GM23338 (cell line): ENCODE measurements around the gene PARP12. TPM values are rescaled to one million over a fixed set of nuclear protein-coding genes. Genes with fewer than 3 reads are reported as not detected.

Experiments used
- ATAC-seq: fragments of 200-7000 bp; cut with Tn5 transposase; 3 replicates; pipeline ENCODE4 v1.9.1; 2020
- DNase-seq: peaks from one replicate; pipeline ENCODE4 v3.0.0-alpha.2; 2015; ENCODE audit warnings: low spot score
- H2AFZ ChIP-seq: fragments of 200-600 bp; sonication (generic); 2 replicates; pipeline ENCODE4 v1.8.0; 2016; ENCODE audit warnings: antibody characterized with exemption, mild to moderate bottlenecking, moderate library complexity
- H3F3A ChIP-seq: fragments of 200-600 bp; sonication (generic); replicated peaks from 2 replicates; pipeline ENCODE4 v1.8.0; 2017; ENCODE audit warnings: antibody characterized with exemption, mixed run types, low read depth
- H3K27ac ChIP-seq: fragments of 200-600 bp; sonication (generic); 2 replicates; pipeline ENCODE4 v1.6.1; 2016; ENCODE audit warnings: low read depth
- H3K27me3 ChIP-seq: fragments of 200-600 bp; sonication (generic); 2 replicates; pipeline ENCODE4 v1.8.0; 2016; ENCODE audit warnings: mild to moderate bottlenecking, mixed run types, moderate library complexity; ENCODE audit not compliant: insufficient read depth
- H3K36me3 ChIP-seq: fragments of 200-600 bp; sonication (generic); 2 replicates; pipeline ENCODE4 v1.8.0; 2016; ENCODE audit warnings: mild to moderate bottlenecking; ENCODE audit not compliant: insufficient read depth
- H3K4me1 ChIP-seq: fragments of 200-600 bp; sonication (generic); 2 replicates; pipeline ENCODE4 v1.8.0; 2016; ENCODE audit warnings: mild to moderate bottlenecking, moderate library complexity; ENCODE audit not compliant: insufficient read depth
- H3K4me2 ChIP-seq: fragments of 200-600 bp; sonication (generic); 2 replicates; pipeline ENCODE4 v1.7.1; 2017; ENCODE audit warnings: mixed run types
- H3K4me3 ChIP-seq: fragments of 200-600 bp; sonication (generic); 2 replicates; pipeline ENCODE4 v1.6.1; 2016; ENCODE audit warnings: mixed run types
- H3K79me2 ChIP-seq: fragments of 200-600 bp; sonication (generic); replicated peaks from 2 replicates; pipeline ENCODE4 v1.8.0; 2017; ENCODE audit warnings: mild to moderate bottlenecking; ENCODE audit not compliant: insufficient read depth
- H3K9me2 ChIP-seq: fragments of 200-600 bp; sonication (generic); 2 replicates; pipeline ENCODE4 v1.8.0; 2017; ENCODE audit not compliant: insufficient read depth
- H4K20me1 ChIP-seq: fragments of 200-600 bp; sonication (generic); replicated peaks from 2 replicates; pipeline ENCODE4 v1.8.0; 2017; ENCODE audit warnings: mild to moderate bottlenecking; ENCODE audit not compliant: insufficient read depth
- H3K27ac Mint-ChIP-seq: 2 replicates; pipeline ENCODE4 v1.8.0; 2020; ENCODE audit warnings: inconsistent platforms, mild to moderate bottlenecking, moderate library complexity, mixed read lengths
- H3K27me3 Mint-ChIP-seq: 3 replicates; pipeline ENCODE4 v1.8.0; 2022; ENCODE audit warnings: low read depth, mild to moderate bottlenecking, moderate library complexity, mixed read lengths, inconsistent platforms; ENCODE audit not compliant: insufficient read depth, poor library complexity
- H3K36me3 Mint-ChIP-seq: 3 replicates; pipeline ENCODE4 v1.8.0; 2021; ENCODE audit warnings: low read depth, mild to moderate bottlenecking, inconsistent platforms, moderate library complexity, mixed read lengths
- H3K4me1 Mint-ChIP-seq: 3 replicates; pipeline ENCODE4 v1.8.0; 2020; ENCODE audit warnings: mild to moderate bottlenecking, inconsistent platforms, mixed read lengths
- H3K4me3 Mint-ChIP-seq: 3 replicates; pipeline ENCODE4 v1.8.0; 2021; ENCODE audit warnings: moderate library complexity, mild to moderate bottlenecking, inconsistent platforms, mixed read lengths
- H3K9me3 Mint-ChIP-seq: 3 replicates; pipeline ENCODE4 v1.8.0; 2020; ENCODE audit warnings: moderate library complexity, mild to moderate bottlenecking, inconsistent platforms, mixed read lengths
- CREB1 ChIP-seq: fragments of 250-450 bp; sonication (Bioruptor Pico); IDR thresholded peaks from 2 replicates; pipeline ENCODE4 v1.5.0; 2020; ENCODE audit warnings: low read depth, mild to moderate bottlenecking, moderate library complexity
- EZH2 ChIP-seq: fragments of 200-600 bp; sonication (generic); IDR thresholded peaks from one replicate; pipeline ENCODE4 v1.8.0; 2017; ENCODE audit warnings: antibody characterized with exemption, mild to moderate bottlenecking, low read depth; ENCODE audit not compliant: unreplicated experiment
- EZH2phosphoT487 ChIP-seq: fragments of 200-600 bp; sonication (generic); IDR thresholded peaks from one replicate; pipeline ENCODE4 v1.8.1; 2018; ENCODE audit warnings: antibody characterized with exemption; ENCODE audit not compliant: unreplicated experiment
- JUNB ChIP-seq: IDR thresholded peaks from one replicate; pipeline ENCODE4 v1.6.1; 2016; ENCODE audit warnings: antibody characterized with exemption; ENCODE audit not compliant: unreplicated experiment
- NANOG ChIP-seq: IDR thresholded peaks from 2 replicates; pipeline ENCODE4 v1.6.1; 2016; ENCODE audit warnings: antibody characterized with exemption, borderline replicate concordance
- POLR2AphosphoS5 ChIP-seq: IDR thresholded peaks from 2 replicates; pipeline ENCODE4 v1.6.1; 2016; ENCODE audit warnings: antibody characterized with exemption, low read depth
- REST ChIP-seq: IDR thresholded peaks from one replicate; pipeline ENCODE4 v1.6.1; 2018; ENCODE audit warnings: antibody characterized with exemption; ENCODE audit not compliant: unreplicated experiment
- STAT1 ChIP-seq: IDR thresholded peaks from one replicate; pipeline ENCODE4 v1.6.1; 2016; ENCODE audit warnings: antibody characterized with exemption; ENCODE audit not compliant: unreplicated experiment
- ZNF114 ChIP-seq: fragments of 250-450 bp; sonication (Bioruptor Pico); IDR thresholded peaks from 2 replicates; pipeline ENCODE4 v1.5.0; 2020; ENCODE audit warnings: mild to moderate bottlenecking, moderate library complexity
- ZNF331 ChIP-seq: fragments of 250-450 bp; sonication (Bioruptor Pico); IDR thresholded peaks from 2 replicates; pipeline ENCODE4 v1.5.0; 2020; ENCODE audit warnings: low read depth, mild to moderate bottlenecking, moderate library complexity
- polyA plus RNA-seq: library from polyadenylated mRNA; unstranded; fragments of >200 nt; fragmentation: Nextera tagmentation; extraction: Ambion mirVana; gene quantifications from 2 replicates; pipeline ENCODE4 v1.2.1, GENCODE V29; 2016
- total RNA-seq: library from RNA; depleted of rRNA; stranded (reverse); fragments of >200 nt; shearing (Covaris generic); gene quantifications from 2 replicates; pipeline ENCODE4 v1.2.3, GENCODE V29; 2014
- TF ChIP-seq, protein P1 (sequence below), 2 experiments: fragments of 200-600 bp in 1 of 2; sonication (generic) in 1 of 2; conservative IDR thresholded peaks; 2 replicates each; pipeline versions ENCODE4 v1.5.1 to v1.6.1; 2016 to 2017; ENCODE audit warnings: antibody characterized with exemption in 2 of 2, low read depth in 2 of 2, mild to moderate bottlenecking in 2 of 2, moderate library complexity in 1 of 2
- TF ChIP-seq, protein P2 (sequence below): IDR thresholded peaks from 2 replicates; pipeline ENCODE4 v1.6.1; 2016; ENCODE audit warnings: antibody characterized with exemption

The PARP12 gene
- total and polyA plus RNA-seq, 2 experiments from 2014 or later = 2.7 to 10.3 TPM

DNA sequence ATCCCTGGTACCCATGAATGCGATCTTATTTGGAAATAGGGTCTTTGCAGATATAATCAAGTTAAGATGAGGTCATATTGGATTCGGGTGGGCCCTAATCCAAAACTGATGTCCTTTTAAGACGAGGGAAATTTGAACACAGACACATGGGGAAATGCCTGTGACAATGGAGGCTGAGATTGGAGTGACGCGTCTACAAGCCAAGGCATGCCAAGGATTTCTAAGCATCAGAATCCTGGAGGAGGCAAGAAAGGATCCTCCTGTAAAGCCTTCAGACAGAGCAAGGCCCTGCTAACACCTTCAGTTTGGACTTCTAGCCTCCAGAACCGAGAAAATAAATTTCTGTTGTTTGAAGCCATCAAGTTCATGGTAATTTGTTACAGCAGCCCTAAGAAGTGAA is 18.5 kb downstream of the PARP12 start (continued):
- TF ChIP-seq, protein P1, sequence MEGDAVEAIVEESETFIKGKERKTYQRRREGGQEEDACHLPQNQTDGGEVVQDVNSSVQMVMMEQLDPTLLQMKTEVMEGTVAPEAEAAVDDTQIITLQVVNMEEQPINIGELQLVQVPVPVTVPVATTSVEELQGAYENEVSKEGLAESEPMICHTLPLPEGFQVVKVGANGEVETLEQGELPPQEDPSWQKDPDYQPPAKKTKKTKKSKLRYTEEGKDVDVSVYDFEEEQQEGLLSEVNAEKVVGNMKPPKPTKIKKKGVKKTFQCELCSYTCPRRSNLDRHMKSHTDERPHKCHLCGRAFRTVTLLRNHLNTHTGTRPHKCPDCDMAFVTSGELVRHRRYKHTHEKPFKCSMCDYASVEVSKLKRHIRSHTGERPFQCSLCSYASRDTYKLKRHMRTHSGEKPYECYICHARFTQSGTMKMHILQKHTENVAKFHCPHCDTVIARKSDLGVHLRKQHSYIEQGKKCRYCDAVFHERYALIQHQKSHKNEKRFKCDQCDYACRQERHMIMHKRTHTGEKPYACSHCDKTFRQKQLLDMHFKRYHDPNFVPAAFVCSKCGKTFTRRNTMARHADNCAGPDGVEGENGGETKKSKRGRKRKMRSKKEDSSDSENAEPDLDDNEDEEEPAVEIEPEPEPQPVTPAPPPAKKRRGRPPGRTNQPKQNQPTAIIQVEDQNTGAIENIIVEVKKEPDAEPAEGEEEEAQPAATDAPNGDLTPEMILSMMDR (conservative IDR thresholded peaks at IDR 0.05; ENCODE audit: low read depth in 2 of 2) = no peak
- TF ChIP-seq ZNF114 (CRISPR knock-in tag) = no peak

GRCh38 chr7:140042386-140042670 is 20.4 kb downstream of the PARP12 start:
- no peak for DNase-seq
- H3F3A ChIP-seq = no peaks in the 10 kb centered on the region
- Mint-ChIP-seq H3K4me1 (no peaks in the 10 kb centered on the region), H3K27ac (no peak overlapping the region), H3K4me3 (no peak overlapping the region), H3K9me3 (no peaks in the 10 kb centered on the region), H3K36me3 (peaks cover 11% of the 10 kb centered on the region; the same call in 2 of the 3 replicates), H3K27me3 (no peaks in the 10 kb centered on the region)
- H3K4me3 ChIP-seq = no peak overlapping the region
- H3K79me2 ChIP-seq = no peaks in the 10 kb centered on the region
- no peaks in the 10 kb centered on the region for H3K36me3 ChIP-seq
- no peak for ATAC-seq
- no peaks in the 10 kb centered on the region for H3K4me1 ChIP-seq
- H3K27me3 ChIP-seq = no peaks in the 10 kb centered on the region
- no peak overlapping the region for H2AFZ ChIP-seq
- H3K9me2 ChIP-seq = no peaks in the 10 kb centered on the region
- no peak overlapping the region for H3K4me2 ChIP-seq
- H3K27ac ChIP-seq = no peak overlapping the region
- no peaks in the 10 kb centered on the region for H4K20me1 ChIP-seq
- TF ChIP-seq, protein P1 (conservative IDR thresholded peaks at IDR 0.05; ENCODE audit: low read depth in 2 of 2) = no peak
- TF ChIP-seq ZNF114 (CRISPR knock-in tag) (no peak), CREB1 (CRISPR knock-in tag) (no peak), JUNB (no peak), ZNF331 (CRISPR knock-in tag) (no peak), STAT1 (no peak), EZH2phosphoT487 (no peak), NANOG (no peak), EZH2 (no peak), REST (no peak), POLR2AphosphoS5 (no peak)
- TF ChIP-seq, protein P2, sequence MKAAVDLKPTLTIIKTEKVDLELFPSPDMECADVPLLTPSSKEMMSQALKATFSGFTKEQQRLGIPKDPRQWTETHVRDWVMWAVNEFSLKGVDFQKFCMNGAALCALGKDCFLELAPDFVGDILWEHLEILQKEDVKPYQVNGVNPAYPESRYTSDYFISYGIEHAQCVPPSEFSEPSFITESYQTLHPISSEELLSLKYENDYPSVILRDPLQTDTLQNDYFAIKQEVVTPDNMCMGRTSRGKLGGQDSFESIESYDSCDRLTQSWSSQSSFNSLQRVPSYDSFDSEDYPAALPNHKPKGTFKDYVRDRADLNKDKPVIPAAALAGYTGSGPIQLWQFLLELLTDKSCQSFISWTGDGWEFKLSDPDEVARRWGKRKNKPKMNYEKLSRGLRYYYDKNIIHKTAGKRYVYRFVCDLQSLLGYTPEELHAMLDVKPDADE = no peak
